HG02870 (cell line): ENCODE data around the gene LRRC25.

ENCODE experiments used
- ATAC-seq: cut with Tn5 transposase; IDR thresholded peaks from one replicate; pipeline ENCODE4 v1.9.1; 2021; ENCODE audit warnings: mild to moderate bottlenecking, moderate library complexity; ENCODE audit not compliant: unreplicated experiment

LRRC25 gene

DNA sequence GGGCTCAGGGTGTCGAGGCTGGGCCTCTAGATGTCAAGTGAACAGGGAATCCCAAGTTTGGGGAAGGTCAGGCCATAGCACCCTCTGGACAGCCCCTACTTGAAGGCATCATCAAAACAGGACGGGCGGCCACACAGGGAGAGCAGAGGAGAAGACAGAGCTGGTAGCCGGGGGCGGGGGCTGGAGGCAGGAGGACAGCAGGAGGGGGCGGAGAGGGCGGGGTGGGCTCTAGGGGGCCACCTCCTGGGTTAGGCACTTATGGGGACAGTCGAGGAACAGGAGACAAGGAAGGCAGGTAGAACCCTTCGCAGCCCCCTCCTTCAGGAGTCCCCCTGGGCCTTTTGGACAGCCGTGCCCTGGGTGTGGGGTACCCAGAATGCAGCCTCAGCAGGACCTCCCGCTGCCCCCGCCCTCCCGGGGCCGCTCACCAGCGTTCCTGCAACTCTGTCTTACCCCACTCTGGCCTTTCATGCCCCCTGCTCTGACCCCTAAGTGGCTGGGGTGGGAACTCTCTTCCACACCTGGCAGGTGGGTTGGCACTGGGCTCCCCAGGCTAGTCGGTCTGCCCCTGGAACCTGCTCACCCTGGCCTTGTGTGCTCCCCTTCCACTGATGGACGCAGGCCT, 27.6 kb upstream of the LRRC25 start:
- no peak for ATAC-seq

DNA sequence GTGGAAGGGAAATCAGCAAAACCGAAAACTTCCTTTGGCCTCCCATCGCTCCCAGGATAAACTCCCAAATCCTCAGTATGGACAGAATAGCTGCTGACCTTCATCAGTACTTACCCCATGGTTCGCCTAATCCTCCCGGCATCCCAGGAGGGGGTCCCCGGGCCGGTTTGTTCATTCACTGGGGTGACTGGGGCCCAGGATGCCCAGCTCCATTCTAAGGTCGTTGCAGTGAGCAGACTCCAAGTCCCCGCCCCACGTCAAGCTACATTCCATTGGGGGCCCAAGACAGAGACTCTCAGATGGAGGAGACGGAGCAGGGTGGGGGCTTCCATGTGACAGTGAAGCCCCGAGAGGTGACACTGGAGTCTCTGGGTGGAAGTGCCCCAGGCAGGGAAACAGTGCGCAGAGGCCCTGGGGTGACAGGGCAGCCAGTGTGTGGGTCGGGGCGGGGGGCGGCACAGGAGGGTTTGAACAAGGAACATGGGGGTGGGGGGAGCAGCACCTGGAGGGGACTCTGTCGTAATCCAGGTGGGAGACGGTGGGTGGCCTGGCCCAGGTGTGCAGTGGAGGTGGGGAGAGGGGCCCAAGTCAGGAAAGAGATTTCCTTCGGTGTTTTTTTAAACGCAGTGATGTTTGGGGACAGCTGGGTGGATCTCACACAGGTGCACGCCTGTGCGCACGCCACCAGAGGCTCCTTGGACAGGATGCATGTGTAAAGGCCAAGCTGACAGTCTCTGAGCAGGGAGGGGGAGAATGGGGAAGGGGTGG, 26.9 kb upstream of the LRRC25 start:
- no peak for ATAC-seq

DNA sequence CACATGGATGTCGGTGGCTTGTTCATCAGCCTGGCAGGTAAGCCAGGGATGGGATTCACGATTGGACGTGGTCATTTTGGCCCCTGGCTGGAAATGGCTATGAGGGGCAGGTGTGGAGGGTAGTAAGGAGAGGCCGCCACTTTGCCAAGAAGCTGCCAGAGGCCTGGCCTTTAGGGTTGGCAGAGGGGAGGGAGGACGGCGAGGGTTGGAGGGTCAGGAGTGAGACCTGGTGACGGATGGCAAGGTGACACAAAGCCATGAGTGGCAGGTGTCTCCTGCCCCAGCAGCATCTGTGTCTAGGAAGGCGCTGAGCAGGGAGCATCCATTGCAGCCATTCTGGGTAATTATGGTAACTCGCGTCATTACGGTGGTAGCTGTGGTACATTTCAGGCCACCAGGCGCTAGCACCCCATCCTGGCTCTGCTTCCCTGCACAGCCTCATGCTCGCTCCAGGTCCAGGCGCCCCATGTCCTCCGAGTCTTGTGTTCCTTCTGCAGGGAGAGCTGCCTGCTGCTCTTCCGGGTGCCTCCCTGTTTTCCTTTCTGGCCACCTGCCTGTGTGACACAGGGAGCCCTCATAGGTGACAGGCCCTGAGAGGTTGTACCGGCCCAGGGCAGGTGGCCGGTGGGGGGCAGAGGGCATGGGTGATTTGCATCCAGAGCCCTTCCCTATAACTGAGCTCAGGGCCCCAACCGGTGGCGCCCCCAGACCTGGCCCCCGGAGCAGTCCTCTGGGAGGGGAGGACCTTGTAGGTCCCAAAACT, 26.0 kb upstream of the LRRC25 start:
- ATAC-seq: no peak

DNA sequence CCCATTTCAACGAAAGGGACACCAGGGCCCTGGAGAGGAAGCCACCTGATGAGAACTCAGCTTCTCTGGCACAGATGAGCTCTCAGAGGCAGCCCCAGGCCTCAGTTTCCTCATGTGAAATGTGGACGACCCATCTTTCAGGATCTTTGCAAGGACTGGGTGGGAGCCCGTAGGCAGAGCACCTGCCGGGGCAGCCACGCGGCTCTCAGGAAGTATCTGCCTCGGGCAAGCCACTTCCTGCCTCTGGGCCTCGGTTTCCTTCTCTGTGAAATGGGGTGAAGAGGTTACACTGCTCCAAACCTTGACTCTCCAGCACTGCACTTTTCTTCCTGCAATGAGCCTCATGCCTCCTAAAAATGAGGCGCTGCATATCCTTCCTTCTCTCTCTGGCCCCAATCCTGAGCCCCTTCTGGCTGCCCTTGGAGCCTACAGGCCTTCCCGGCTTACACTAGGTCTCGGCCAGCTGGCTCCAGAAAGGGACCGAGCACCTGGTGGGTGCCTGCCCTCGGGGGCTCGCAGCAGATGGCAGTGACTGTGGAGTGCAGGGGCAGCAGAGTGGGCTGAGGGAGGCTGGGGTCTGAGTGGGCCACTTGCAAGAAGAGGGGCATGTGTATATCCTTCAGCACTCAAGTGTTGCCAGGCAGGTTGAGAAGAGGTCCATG, 25.2 kb upstream of the LRRC25 start:
- no peak for ATAC-seq

GRCh38 chr19:18421371-18421959, 24.0 kb upstream of the LRRC25 start:
- ATAC-seq: no peak

DNA sequence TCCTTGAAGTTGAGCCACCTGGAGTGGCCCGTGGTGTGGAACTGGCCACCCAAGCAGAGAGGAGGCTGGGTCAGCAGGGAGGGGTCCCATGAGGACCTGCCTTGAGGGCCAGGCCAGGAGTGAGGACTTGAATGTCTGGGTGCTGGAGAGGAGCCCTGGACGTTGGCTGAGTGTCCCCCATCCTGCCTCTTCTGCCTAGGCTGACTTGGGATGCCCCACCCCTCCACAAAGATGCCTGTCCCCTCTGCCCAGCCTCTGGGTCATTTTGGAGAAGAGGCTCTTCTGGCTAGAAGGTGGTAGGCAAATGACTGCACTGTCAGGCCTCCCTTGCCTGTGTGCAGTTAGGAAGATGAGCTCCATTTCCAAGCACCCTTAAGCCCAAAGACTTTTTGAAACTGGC, 23.5 kb upstream of the LRRC25 start:
- ATAC-seq: no peak

- ATAC-seq: no peak
Measured at GRCh38 chr19:18419699-18420460, 22.5 kb upstream of the LRRC25 start.

GRCh38 chr19:18419195-18419698, 21.8 kb upstream of the LRRC25 start, which contains the start of gene SSBP4:
Gene SSBP4 (plus strand): TSS chr19:18419398. CDS start chr19:18419649, 251 bp downstream.
- ATAC-seq: no peak

GRCh38 chr19:18418483-18419194, 21.2 kb upstream of the LRRC25 start:
- no peak for ATAC-seq

DNA sequence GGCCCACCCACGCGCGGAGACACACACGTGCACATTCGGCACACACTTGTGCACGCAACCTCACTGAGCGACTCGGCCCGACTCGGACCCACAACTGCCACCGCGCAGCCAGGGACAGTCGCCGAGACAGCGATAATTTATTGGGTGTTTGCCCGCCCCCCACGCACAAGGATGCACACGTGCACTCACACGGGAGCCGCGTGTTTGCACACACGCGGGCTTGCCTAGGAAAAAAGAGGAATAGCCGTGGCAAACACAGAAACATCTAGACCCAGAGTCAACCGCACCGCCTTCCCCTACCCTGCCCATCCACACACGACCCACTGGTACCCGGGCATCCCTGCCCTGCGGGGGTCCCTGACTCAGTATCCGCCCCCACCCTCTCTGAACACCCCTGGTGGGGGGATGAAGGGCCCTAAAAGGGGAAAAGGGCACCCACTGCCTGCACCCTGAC, 20.6 kb upstream of the LRRC25 start:
- no peak for ATAC-seq

GRCh38 chr19:18417250-18418028, 20.0 kb upstream of the LRRC25 start:
- no peak for ATAC-seq

- no peak for ATAC-seq
Measured at GRCh38 chr19:18416778-18417249, 19.4 kb upstream of the LRRC25 start.

DNA sequence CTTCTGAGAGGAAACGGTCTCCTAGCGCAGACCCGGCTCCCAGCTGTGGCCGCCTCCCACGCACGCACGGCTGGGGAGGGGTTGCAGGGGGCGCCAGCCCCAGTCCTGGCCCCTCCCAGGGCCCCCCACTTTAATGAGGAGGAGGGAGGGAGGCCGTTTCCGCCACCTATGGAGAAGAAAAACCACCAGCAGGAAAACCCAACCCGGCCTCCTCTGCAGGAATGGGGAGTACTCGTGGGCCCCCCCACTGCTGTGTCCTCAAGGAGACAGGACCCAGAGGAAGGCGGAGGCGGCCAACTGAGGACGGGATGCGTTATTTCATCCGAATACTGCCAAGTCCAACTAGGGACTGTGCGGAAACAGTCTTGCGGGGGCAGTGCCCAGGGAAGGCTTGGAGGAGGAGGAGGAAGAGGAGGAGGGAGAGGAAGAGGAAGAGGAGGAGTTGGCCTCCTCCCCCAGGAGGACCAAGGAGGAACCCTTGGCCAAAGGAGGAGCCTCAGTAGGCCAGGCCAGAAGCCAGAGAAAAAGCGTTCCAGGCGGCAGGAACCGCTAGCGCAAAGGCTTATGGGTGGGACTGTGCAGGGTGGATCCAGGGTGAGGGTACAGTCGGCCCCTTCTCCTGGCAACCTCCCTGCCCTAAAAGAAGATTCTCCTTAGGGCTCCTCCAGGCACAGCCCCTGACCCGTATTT, 17.9 kb upstream of the LRRC25 start:
- ATAC-seq: no peak

DNA sequence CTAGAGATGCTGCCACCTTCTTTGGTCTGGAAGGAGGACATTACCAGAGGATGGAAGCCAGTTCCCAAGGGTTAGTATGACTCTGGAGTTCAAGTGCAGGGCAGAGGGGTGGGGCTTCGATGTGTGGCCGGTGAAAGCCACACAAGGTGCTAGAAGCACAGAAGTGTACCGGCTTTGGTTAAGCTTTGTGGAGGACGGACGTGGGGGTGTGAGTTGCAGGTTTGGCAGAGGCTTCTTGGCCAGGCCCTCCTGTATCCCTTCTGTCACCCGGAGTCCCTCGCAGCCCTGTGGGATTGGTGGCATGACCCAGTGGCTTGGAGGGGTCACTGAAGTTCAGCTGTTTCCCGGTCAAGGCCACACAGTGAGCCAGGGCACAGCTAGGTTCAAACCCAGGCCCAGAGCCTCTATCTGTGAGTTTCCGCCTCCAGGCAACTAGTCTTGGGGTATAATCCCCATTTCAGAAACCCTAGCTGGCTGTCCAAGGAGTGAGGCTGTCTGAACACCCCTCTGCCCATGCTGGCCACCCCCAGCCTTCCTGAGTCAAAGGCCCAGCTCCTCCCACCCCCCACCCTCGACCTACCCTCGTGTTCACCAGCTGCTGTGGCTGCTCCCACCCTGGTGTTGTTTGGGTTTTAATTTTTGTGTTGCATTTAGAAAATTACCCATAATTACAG, 17.2 kb upstream of the LRRC25 start:
- no peak for ATAC-seq

- no peak for ATAC-seq
Measured at GRCh38 chr19:18412610-18413239, 15.3 kb upstream of the LRRC25 start.

- ATAC-seq: no peak
Measured at GRCh38 chr19:18408053-18408476, 10.6 kb upstream of the LRRC25 start.

GRCh38 chr19:18406749-18407148, 9.3 kb upstream of the LRRC25 start:
- no peak for ATAC-seq
